Neural progenitor cell (in vitro differentiated cells): Measurements from ENCODE around the gene ANKRD39. TPM values are rescaled to one million over a fixed set of nuclear protein-coding genes. Genes with fewer than 3 reads are reported as not detected.

Source experiments
- DNase-seq: peaks from one replicate; pipeline ENCODE4 v3.0.0-alpha.2; 2016; ENCODE audit warnings: low spot score
- H2AFZ ChIP-seq: fragments of 200-600 bp; sonication (generic); replicated peaks from 2 replicates; pipeline ENCODE4 v1.6.1; 2016; ENCODE audit warnings: antibody characterized with exemption
- H3F3A ChIP-seq: fragments of 200-600 bp; sonication (generic); 2 replicates; pipeline ENCODE4 v1.6.1; 2016; ENCODE audit warnings: antibody characterized with exemption, low read depth
- H3K27ac ChIP-seq: fragments of 200-600 bp; sonication (generic); 2 replicates; pipeline ENCODE4 v1.5.1; 2016; ENCODE audit warnings: mild to moderate bottlenecking
- H3K27me3 ChIP-seq: fragments of 200-600 bp; sonication (generic); 2 replicates; pipeline ENCODE4 v1.6.1; 2016; ENCODE audit warnings: mild to moderate bottlenecking, moderate library complexity
- H3K36me3 ChIP-seq: fragments of 200-600 bp; sonication (generic); 2 replicates; pipeline ENCODE4 v1.5.1; 2016
- H3K4me1 ChIP-seq: fragments of 200-600 bp; sonication (generic); 2 replicates; pipeline ENCODE4 v1.6.1; 2016; ENCODE audit warnings: mixed run types
- H3K4me2 ChIP-seq: fragments of 200-600 bp; sonication (generic); 2 replicates; pipeline ENCODE4 v1.6.1; 2016
- H3K4me3 ChIP-seq: fragments of 200-600 bp; sonication (generic); 2 replicates; pipeline ENCODE4 v1.5.1; 2016
- H3K79me2 ChIP-seq: fragments of 200-600 bp; sonication (generic); 2 replicates; pipeline ENCODE4 v1.6.1; 2016; ENCODE audit warnings: low read depth
- H3K9ac ChIP-seq: fragments of 200-600 bp; sonication (generic); 2 replicates; pipeline ENCODE4 v1.6.1; 2016
- H3K9me3 ChIP-seq: fragments of 200-600 bp; sonication (generic); 2 replicates; pipeline ENCODE4 v1.5.1; 2016; ENCODE audit warnings: low read depth
- H4K20me1 ChIP-seq: fragments of 200-600 bp; sonication (generic); 2 replicates; pipeline ENCODE4 v1.6.1; 2016; ENCODE audit warnings: low read depth
- H3K27ac Mint-ChIP-seq: 3 replicates; pipeline ENCODE4 v1.8.0; 2021; ENCODE audit warnings: mixed read lengths
- H3K27me3 Mint-ChIP-seq: 2 replicates; pipeline ENCODE4 v1.8.0; 2022; ENCODE audit warnings: low read depth, mild to moderate bottlenecking, inconsistent platforms, moderate library complexity, mixed read lengths; ENCODE audit not compliant: insufficient read depth
- H3K36me3 Mint-ChIP-seq: 3 replicates; pipeline ENCODE4 v1.8.0; 2021; ENCODE audit warnings: mixed read lengths
- H3K4me1 Mint-ChIP-seq: 3 replicates; pipeline ENCODE4 v1.8.0; 2021; ENCODE audit warnings: mixed read lengths
- H3K4me3 Mint-ChIP-seq: 3 replicates; pipeline ENCODE4 v1.8.0; 2021; ENCODE audit warnings: mild to moderate bottlenecking, moderate library complexity, mixed read lengths
- H3K9me3 Mint-ChIP-seq: 3 replicates; pipeline ENCODE4 v1.8.0; 2020; ENCODE audit warnings: mixed read lengths
- CTCF ChIP-seq: fragments of 200-600 bp; sonication (generic); IDR thresholded peaks from 2 replicates; pipeline ENCODE4 v1.5.1; 2017; ENCODE audit warnings: antibody characterized with exemption, mild to moderate bottlenecking
- EZH2 ChIP-seq: fragments of 200-600 bp; sonication (generic); IDR thresholded peaks from 2 replicates; pipeline ENCODE4 v1.6.1; 2017; ENCODE audit warnings: antibody characterized with exemption, mild to moderate bottlenecking, moderate library complexity
- EZH2phosphoT487 ChIP-seq: fragments of 200-600 bp; sonication (generic); IDR thresholded peaks from 2 replicates; pipeline ENCODE4 v1.6.1; 2017; ENCODE audit warnings: antibody characterized with exemption
- total RNA-seq: library from RNA; depleted of rRNA; stranded (reverse); fragments of >200 nt; gene quantifications from 2 replicates; pipeline ENCODE4 v1.2.3, GENCODE V29; 2015; ENCODE audit warnings: low replicate concordance

Gene ANKRD39
- total RNA-seq, 1 donor from 2014 or later: 4.0 TPM

GRCh38 chr2:96867756-96868554 is 10.1 kb upstream of the ANKRD39 start:
- TF ChIP-seq CTCF (no peak), EZH2phosphoT487 (no peak), EZH2 (no peak)
- no peaks in the 10 kb centered on the region for H3K36me3 ChIP-seq

DNA sequence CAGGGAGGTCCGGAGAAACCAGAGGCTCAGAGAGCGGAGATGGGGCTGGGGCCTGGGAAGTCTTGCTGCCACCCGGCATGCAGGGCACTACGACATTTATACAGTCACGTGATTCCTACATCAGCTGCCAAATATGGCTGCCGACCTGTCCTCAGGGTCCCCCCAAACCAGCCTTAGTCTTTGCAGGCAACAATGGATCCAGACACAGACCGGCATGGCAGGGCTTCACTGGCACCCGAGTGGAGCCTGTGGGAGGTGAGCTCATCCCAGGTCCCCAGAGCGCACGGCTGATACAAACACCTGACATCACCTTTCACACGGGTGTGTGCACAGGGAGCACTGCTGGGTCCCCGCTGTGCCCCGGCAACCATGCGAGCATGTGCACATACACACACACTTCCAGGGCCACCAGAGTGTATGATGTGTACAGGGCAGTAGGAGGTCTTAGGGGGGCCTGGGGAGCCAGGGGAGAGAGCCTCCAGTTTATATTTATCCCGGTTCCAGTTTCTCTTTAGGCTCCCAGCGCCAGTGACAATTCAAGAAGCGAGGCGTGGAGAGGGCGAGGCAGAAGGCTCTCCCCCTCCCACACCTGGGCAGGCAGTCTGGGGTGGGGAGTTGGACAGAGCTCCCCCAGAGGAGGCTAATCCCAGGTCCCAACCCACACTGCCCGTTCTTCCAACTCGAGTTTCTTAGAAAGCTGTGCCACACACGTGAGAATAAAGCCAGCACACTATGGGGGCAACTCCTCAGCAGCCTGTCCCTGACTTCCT is 9.4 kb upstream of the ANKRD39 start:
- peaks cover 52% of the 10 kb centered on the region for H4K20me1 ChIP-seq
- H3K27ac Mint-ChIP-seq: peak overlapping the region; percentile 90

More at GRCh38 chr2:96867756-96868554, 10.1 kb upstream of the ANKRD39 start:
- Histone ChIP-seq H3K27ac (peak overlapping the region; percentile 80), H3K4me1 (peaks cover 19% of the 10 kb centered on the region), H3K27me3 (no peaks in the 10 kb centered on the region), H3K79me2 (peaks cover 68% of the 10 kb centered on the region), H3K4me3 (peak overlapping the region; percentile 84), H3K4me2 (peak overlapping the region; percentile 99), H3F3A (peaks cover 11% of the 10 kb centered on the region), H3K9ac (peak overlapping the region; percentile 86), H3K9me3 (no peaks in the 10 kb centered on the region), H2AFZ (no peak overlapping the region), H4K20me1 (peaks cover 49% of the 10 kb centered on the region)
- peak overlapping the region; percentile 90 for H3K27ac Mint-ChIP-seq
- H3K27me3 Mint-ChIP-seq: peaks cover 16% of the 10 kb centered on the region
- H3K36me3 Mint-ChIP-seq: peaks cover 9% of the 10 kb centered on the region
- H3K4me3 Mint-ChIP-seq: peak overlapping the region; percentile 90
- H3K4me1 Mint-ChIP-seq: peaks cover 34% of the 10 kb centered on the region
- no peak for DNase-seq
- no peaks in the 10 kb centered on the region for H3K9me3 Mint-ChIP-seq

DNA sequence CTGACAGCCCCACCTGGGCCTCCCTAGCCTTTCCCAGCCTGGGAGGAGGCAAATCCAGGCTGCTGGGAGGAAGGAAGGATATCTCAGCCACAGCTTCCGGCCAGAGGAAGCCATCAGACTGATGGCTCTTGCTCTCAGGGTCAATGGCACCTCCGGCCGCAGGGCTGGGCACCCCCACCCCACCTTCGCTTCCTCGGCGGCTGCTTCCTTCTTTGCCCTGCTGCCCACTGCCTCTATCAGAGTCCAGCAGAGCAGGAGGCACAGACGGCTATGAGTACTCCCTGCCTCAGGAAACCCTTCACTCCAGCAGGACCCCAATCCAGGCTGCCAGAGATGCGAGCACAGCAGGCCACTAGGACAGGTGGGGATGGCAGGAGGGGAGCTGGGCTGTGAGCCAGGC is 8.8 kb upstream of the ANKRD39 start:
- no peaks in the 10 kb centered on the region for H3K36me3 ChIP-seq
- H3K9ac ChIP-seq: no peak overlapping the region
- H3K4me3 ChIP-seq: no peak overlapping the region

More for the DNA sequence above, 9.4 kb upstream of the ANKRD39 start:
- peaks cover 27% of the 10 kb centered on the region for H3K4me1 Mint-ChIP-seq
- Histone ChIP-seq H3F3A (peaks cover 11% of the 10 kb centered on the region), H3K4me2 (peak overlapping the region; percentile 99), H3K9me3 (no peaks in the 10 kb centered on the region), H3K27me3 (no peaks in the 10 kb centered on the region), H3K9ac (peak overlapping the region; percentile 86), H3K27ac (no peak overlapping the region), H3K79me2 (peaks cover 68% of the 10 kb centered on the region), H3K4me3 (peak overlapping the region; percentile 84), H3K4me1 (peaks cover 19% of the 10 kb centered on the region), H2AFZ (no peak overlapping the region), H3K36me3 (no peaks in the 10 kb centered on the region)
- H3K9me3 Mint-ChIP-seq: no peaks in the 10 kb centered on the region
- DNase-seq: no peak
- peak overlapping the region; percentile 90 for H3K4me3 Mint-ChIP-seq
- peaks cover 10% of the 10 kb centered on the region for H3K36me3 Mint-ChIP-seq
- peaks cover 18% of the 10 kb centered on the region for H3K27me3 Mint-ChIP-seq
- no peak for TF ChIP-seq CTCF
- no peak for TF ChIP-seq EZH2phosphoT487
- TF ChIP-seq EZH2: no peak

More for the DNA sequence above, 8.8 kb upstream of the ANKRD39 start:
- Mint-ChIP-seq H3K4me1 (peaks cover 26% of the 10 kb centered on the region), H3K9me3 (no peaks in the 10 kb centered on the region), H3K4me3 (peak overlapping the region; percentile 90), H3K27ac (peak overlapping the region; percentile 60), H3K27me3 (peaks cover 18% of the 10 kb centered on the region), H3K36me3 (peaks cover 13% of the 10 kb centered on the region)
- peaks cover 17% of the 10 kb centered on the region for H3F3A ChIP-seq
- H3K27me3 ChIP-seq: no peaks in the 10 kb centered on the region
- H2AFZ ChIP-seq: no peak overlapping the region
- peaks cover 19% of the 10 kb centered on the region for H3K4me1 ChIP-seq
- peaks cover 58% of the 10 kb centered on the region for H4K20me1 ChIP-seq
- TF ChIP-seq EZH2phosphoT487: no peak
- TF ChIP-seq CTCF: no peak
- TF ChIP-seq EZH2: no peak
- no peaks in the 10 kb centered on the region for H3K9me3 ChIP-seq
- no peak overlapping the region for H3K27ac ChIP-seq
- peak; percentile 1 for DNase-seq
- no peak overlapping the region for H3K4me2 ChIP-seq
- H3K79me2 ChIP-seq: peaks cover 68% of the 10 kb centered on the region
